OCI-LY1 (cell line): Measurements from ENCODE around the gene ZNF30.
"Not testable (repeated sequence)": the region's sequence is repeated elsewhere in the genome, so short reads cannot be mapped to it uniquely, and the experiment has no call there.

Source experiments
- H2AFZ ChIP-seq: fragments of 200-600 bp; sonication (generic), shearing (Covaris generic); 2 replicates; pipeline ENCODE4 v1.6.0; 2014; ENCODE audit warnings: antibody characterized with exemption, mild to moderate bottlenecking, low read length
- H3F3A ChIP-seq: fragments of 200-600 bp; sonication (generic), shearing (Covaris generic); 2 replicates; pipeline ENCODE4 v1.6.0; 2014; ENCODE audit warnings: mild to moderate bottlenecking, antibody characterized with exemption, low read length, moderate library complexity; ENCODE audit not compliant: insufficient read depth
- H3K27ac ChIP-seq: fragments of 200-600 bp; sonication (generic); 2 replicates; pipeline ENCODE4 v1.5.1; 2014; ENCODE audit warnings: low read length, mixed run types, mild to moderate bottlenecking, low read depth; ENCODE audit not compliant: poor library complexity, severe bottlenecking
- H3K27me3 ChIP-seq: fragments of 200-600 bp; sonication (generic); 2 replicates; pipeline ENCODE4 v1.6.0; 2014; ENCODE audit warnings: antibody characterized with exemption, mild to moderate bottlenecking, low read length, moderate library complexity; ENCODE audit not compliant: insufficient read depth
- H3K36me3 ChIP-seq: fragments of 200-600 bp; sonication (generic); 2 replicates; pipeline ENCODE4 v1.6.1; 2014; ENCODE audit warnings: mild to moderate bottlenecking, antibody characterized with exemption, low read length, moderate library complexity, mixed read lengths; ENCODE audit not compliant: insufficient read depth
- H3K4me1 ChIP-seq: fragments of 200-600 bp; sonication (generic); 2 replicates; pipeline ENCODE4 v1.5.1; 2014; ENCODE audit warnings: mild to moderate bottlenecking, low read length, moderate library complexity; ENCODE audit not compliant: insufficient read depth, severe bottlenecking
- H3K4me2 ChIP-seq: fragments of 200-600 bp; sonication (generic), shearing (Covaris generic); 2 replicates; pipeline ENCODE4 v1.6.1; 2014; ENCODE audit warnings: low read length
- H3K4me3 ChIP-seq: fragments of 200-600 bp; sonication (generic); 2 replicates; pipeline ENCODE4 v1.5.1; 2014; ENCODE audit warnings: low read length, low read depth, mild to moderate bottlenecking, mixed read lengths; ENCODE audit not compliant: poor library complexity, severe bottlenecking
- H3K79me2 ChIP-seq: fragments of 200-600 bp; shearing (Covaris generic); 2 replicates; pipeline ENCODE4 v1.6.1; 2016; ENCODE audit warnings: mixed run types, low read length, mixed read lengths; ENCODE audit not compliant: insufficient read depth
- H3K9ac ChIP-seq: fragments of 200-600 bp; sonication (generic), shearing (Covaris generic); 2 replicates; pipeline ENCODE4 v1.6.1; 2014; ENCODE audit warnings: mild to moderate bottlenecking, low read length, mixed read lengths
- H3K9me2 ChIP-seq: fragments of 200-600 bp; sonication (generic), shearing (Covaris generic); 2 replicates; pipeline ENCODE4 v1.6.1; 2014; ENCODE audit warnings: low read depth, mild to moderate bottlenecking, low read length, mixed read lengths
- H3K9me3 ChIP-seq: fragments of 200-600 bp; shearing (Covaris generic); 2 replicates; pipeline ENCODE4 v1.6.1; 2014; ENCODE audit warnings: low read length, mixed read lengths
- H4K20me1 ChIP-seq: fragments of 200-600 bp; sonication (generic), shearing (Covaris generic); 2 replicates; pipeline ENCODE4 v1.6.0; 2016; ENCODE audit warnings: mild to moderate bottlenecking, low read length; ENCODE audit not compliant: insufficient read depth
- CTCF ChIP-seq: fragments of 200-600 bp; sonication (generic), shearing (Covaris generic); IDR thresholded peaks from 2 replicates; pipeline ENCODE4 v1.5.1; 2017; ENCODE audit warnings: mild to moderate bottlenecking, antibody characterized with exemption, low read length, moderate library complexity, mixed read lengths
- EZH2 ChIP-seq: fragments of 200-600 bp; sonication (generic), shearing (Covaris generic); IDR thresholded peaks from 2 replicates; pipeline ENCODE4 v1.8.0; 2017; ENCODE audit warnings: borderline replicate concordance, mixed run types, mild to moderate bottlenecking, antibody characterized with exemption, low read length, moderate library complexity, mixed read lengths

Gene ZNF30

GRCh38 chr19:34989298-34989697 lies 62.6 kb downstream of the ZNF30 start:
- Histone ChIP-seq H3K79me2 (no peaks in the 10 kb centered on the region), H3K4me1 (no peaks in the 10 kb centered on the region), H3K9me2 (no peaks in the 10 kb centered on the region), H3F3A (no peaks in the 10 kb centered on the region), H3K9me3 (no peaks in the 10 kb centered on the region), H4K20me1 (no peaks in the 10 kb centered on the region), H3K4me2 (no peak overlapping the region), H3K4me3 (no peak overlapping the region), H3K9ac (no peak overlapping the region), H2AFZ (no peak overlapping the region), H3K27ac (no peak overlapping the region), H3K27me3 (peaks cover 27% of the 10 kb centered on the region), H3K36me3 (no peaks in the 10 kb centered on the region)
- TF ChIP-seq EZH2 = no peak
- TF ChIP-seq CTCF = no peak

GRCh38 chr19:34990578-34991192 lies 64.0 kb downstream of the ZNF30 start:
- H3K27me3 ChIP-seq = peaks cover 29% of the 10 kb centered on the region
- no peak overlapping the region for H2AFZ ChIP-seq
- no peaks in the 10 kb centered on the region for H3K9me2 ChIP-seq
- H3K27ac ChIP-seq = no peak overlapping the region
- H3K4me1 ChIP-seq = no peaks in the 10 kb centered on the region
- no peaks in the 10 kb centered on the region for H3K79me2 ChIP-seq
- no peaks in the 10 kb centered on the region for H3K36me3 ChIP-seq
- H3K4me2 ChIP-seq = no peak overlapping the region
- H3K9ac ChIP-seq = no peak overlapping the region
- no peak for TF ChIP-seq EZH2
- TF ChIP-seq CTCF = no peak
- H4K20me1 ChIP-seq = no peaks in the 10 kb centered on the region
- no peaks in the 10 kb centered on the region for H3K9me3 ChIP-seq
- H3K4me3 ChIP-seq = no peak overlapping the region
- H3F3A ChIP-seq = no peaks in the 10 kb centered on the region

- H3K9me2 ChIP-seq = no peaks in the 10 kb centered on the region
- no peaks in the 10 kb centered on the region for H4K20me1 ChIP-seq
- H3F3A ChIP-seq = no peaks in the 10 kb centered on the region
- H3K4me3 ChIP-seq = no peak overlapping the region
- H3K27ac ChIP-seq = no peak overlapping the region
- no peaks in the 10 kb centered on the region for H3K79me2 ChIP-seq
- TF ChIP-seq CTCF = no peak
- no peak for TF ChIP-seq EZH2
- no peak overlapping the region for H3K9ac ChIP-seq
- H3K36me3 ChIP-seq = no peaks in the 10 kb centered on the region
- H3K27me3 ChIP-seq = peaks cover 29% of the 10 kb centered on the region
- no peak overlapping the region for H2AFZ ChIP-seq
- no peak overlapping the region for H3K4me2 ChIP-seq
- no peaks in the 10 kb centered on the region for H3K4me1 ChIP-seq
- no peaks in the 10 kb centered on the region for H3K9me3 ChIP-seq
Observed at GRCh38 chr19:34991542-34992333, 65.0 kb downstream of the ZNF30 start.

- H3K9ac ChIP-seq, H3K9me3 ChIP-seq, H3K4me2 ChIP-seq, H3K79me2 ChIP-seq, H3F3A ChIP-seq, H4K20me1 ChIP-seq, H3K9me2 ChIP-seq, H3K4me1 ChIP-seq, H3K36me3 ChIP-seq, H2AFZ ChIP-seq, H3K4me3 ChIP-seq, H3K27ac ChIP-seq: not testable (repeated sequence)
- peaks cover 29% of the 10 kb centered on the region for H3K27me3 ChIP-seq
Observed at GRCh38 chr19:34992582-34992981, 65.9 kb downstream of the ZNF30 start.
